TTC549 (cell line): Measurements from ENCODE around the gene PCSK5.

Experiments
- FAIRE-seq: peaks from 2 replicates; lab custom pipeline; 2012; peaks lifted over from hg19 to GRCh38; lab: Jason Lieb, UNC

Gene PCSK5

GRCh38 chr9:76150013-76150412 is 259.5 kb downstream of the PCSK5 start:
- no peak for FAIRE-seq

- no peak for FAIRE-seq
These were observed 260.8 kb downstream of the PCSK5 start for GRCh38 chr9:76151267-76151666.

- no peak for FAIRE-seq
These were observed 262.9 kb downstream of the PCSK5 start for GRCh38 chr9:76153339-76153738.

- FAIRE-seq, result no peak
These were observed 263.6 kb downstream of the PCSK5 start for GRCh38 chr9:76153902-76154629.

DNA sequence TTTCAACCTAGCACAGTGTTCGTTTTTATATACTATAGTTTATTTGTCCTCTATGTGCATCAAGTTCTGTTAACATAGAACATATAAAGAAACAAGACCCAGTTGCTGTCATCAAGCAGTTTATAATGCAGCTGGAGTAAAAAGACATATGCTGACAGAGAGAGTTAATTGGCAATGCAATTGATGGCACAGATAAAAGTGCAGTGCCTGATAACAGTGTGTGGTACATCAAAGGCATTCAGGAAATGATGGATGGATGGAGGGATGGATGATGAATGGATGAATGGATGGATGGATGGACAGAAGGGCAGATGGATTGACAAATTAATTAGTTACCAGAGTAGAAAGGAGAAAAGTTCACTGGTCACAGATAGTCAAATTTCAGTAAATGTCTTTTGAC is 264.9 kb downstream of the PCSK5 start:
- no peak for FAIRE-seq

- FAIRE-seq, result no peak
These were observed 268.2 kb downstream of the PCSK5 start for GRCh38 chr9:76158713-76159112.

GRCh38 chr9:76159293-76159926 is 268.9 kb downstream of the PCSK5 start:
- no peak for FAIRE-seq

DNA sequence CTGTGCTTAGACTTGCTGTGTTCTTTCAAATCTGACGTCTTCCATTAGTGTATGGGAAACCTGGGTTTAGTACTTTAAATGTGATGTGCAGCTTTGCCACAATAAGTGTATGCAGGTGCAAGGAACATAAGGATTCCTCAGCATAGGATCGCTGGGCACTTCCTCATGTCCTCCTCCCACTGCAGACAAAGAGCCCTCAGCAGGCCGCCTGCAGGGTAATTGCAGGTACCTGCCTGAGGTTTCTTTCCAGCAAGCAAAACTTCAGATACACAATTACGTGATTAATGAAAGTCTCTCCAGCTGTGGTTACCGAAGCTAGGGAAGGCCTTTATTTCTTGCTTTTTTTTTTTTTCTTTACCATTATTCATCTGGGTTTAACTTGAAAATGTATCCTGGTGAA is 270.6 kb downstream of the PCSK5 start:
- FAIRE-seq, result no peak

- no peak for FAIRE-seq
These were observed 271.1 kb downstream of the PCSK5 start for GRCh38 chr9:76161541-76161940.

GRCh38 chr9:76162086-76162730 is 271.7 kb downstream of the PCSK5 start:
- FAIRE-seq, result no peak

GRCh38 chr9:76162751-76163500 is 272.5 kb downstream of the PCSK5 start:
- no peak for FAIRE-seq

- FAIRE-seq, result no peak
These were observed 276.1 kb downstream of the PCSK5 start for GRCh38 chr9:76166526-76166925.

- no peak for FAIRE-seq
These were observed 285.7 kb downstream of the PCSK5 start for GRCh38 chr9:76176171-76176570.

- no peak for FAIRE-seq
These were observed 287.5 kb downstream of the PCSK5 start for GRCh38 chr9:76177931-76178330.

GRCh38 chr9:76180541-76180940 is 290.1 kb downstream of the PCSK5 start:
- FAIRE-seq, result no peak

- no peak for FAIRE-seq
These were observed 290.7 kb downstream of the PCSK5 start for GRCh38 chr9:76181020-76181641.

DNA sequence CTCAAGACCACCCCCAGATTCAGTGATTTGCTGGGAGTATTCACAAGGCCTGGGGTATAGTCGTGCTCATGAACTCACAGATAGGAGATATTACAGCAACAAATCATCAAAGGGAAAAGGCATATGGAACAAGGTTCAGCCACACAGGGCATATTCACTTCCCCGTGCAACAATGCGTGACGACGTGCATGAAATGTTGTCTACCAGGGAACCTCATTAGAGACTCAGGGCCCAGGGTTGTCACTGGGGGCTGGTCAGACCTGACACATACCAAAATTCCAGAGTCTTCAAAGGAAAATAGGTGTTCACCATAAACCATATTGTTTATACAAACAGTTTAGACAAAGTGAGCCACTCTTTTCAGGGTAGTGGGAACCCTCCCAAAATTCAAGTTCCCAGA is 291.3 kb downstream of the PCSK5 start:
- no peak for FAIRE-seq

- FAIRE-seq, result no peak
These were observed 295.0 kb downstream of the PCSK5 start for GRCh38 chr9:76185432-76185831.

DNA sequence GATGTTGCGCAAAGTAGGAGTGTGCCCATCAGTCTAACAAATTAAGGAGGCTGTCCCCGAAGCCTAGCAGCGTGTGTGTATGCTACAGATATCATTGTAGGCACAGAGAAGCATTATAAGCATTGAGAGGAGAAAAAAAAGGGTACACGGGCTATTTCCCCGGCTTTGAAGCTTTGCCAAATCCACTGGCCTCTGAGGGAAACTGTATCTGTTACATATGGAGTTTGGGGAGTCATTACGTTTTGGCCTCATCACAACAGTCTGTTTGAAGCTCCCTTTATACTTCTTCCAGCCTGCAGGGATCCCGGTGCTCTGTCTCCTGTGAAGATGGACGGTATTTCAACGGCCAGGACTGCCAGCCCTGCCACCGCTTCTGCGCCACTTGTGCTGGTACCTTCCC is 297.8 kb downstream of the PCSK5 start:
- no peak for FAIRE-seq

DNA sequence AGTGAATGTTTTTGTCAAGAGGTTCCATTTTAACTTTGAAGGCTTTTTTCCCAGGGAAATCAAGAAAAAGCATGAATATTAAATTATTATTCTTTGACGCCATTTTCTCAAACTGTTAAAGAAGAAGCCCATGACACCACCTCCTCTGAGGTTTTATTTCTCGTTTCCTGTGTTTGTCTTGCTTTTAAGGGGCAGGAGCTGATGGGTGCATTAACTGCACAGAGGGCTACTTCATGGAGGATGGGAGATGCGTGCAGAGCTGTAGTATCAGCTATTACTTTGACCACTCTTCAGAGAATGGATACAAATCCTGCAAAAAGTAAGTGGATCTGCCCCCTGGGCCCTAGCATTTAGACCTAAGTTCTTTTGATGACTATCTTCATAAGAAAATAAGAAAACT is 298.4 kb downstream of the PCSK5 start:
- no peak for FAIRE-seq

DNA sequence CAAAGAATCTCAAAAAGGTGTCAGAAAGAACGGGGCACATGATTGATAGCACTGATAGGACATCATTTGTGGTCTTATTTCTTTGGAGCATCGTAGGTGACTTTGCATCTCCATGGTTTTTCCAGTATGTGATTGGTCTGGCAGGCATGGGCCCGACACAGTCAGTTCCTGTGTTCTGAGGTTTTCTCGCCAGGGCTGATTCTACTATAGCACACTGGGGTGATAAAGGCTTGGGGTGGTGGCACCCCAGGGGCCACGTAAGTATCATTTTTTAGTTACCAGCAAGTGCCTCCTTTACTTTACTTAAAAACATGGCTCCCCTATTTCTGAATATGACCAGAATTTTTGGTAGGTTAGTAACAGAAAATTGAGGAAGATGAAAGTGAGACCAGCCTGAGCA is 301.0 kb downstream of the PCSK5 start:
- FAIRE-seq, result no peak

DNA sequence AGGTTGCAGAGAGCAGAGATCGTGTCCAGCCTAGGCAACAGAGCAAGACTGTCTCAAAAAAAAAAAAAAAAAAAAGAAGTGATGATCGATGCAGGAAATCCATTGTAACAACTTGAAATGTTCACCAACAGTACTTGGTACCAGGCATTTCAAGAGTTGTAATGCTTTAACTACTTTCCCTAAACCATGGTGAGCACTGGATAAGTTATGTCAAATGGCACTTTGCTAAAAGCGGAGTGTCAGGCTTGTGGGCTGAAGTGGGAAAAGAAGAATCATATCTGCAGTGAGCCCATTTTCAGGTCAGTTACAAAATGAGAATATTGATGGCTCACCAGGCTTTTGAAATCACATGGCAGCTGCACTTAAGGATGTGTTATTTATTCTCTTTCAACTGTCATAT is 301.5 kb downstream of the PCSK5 start:
- no peak for FAIRE-seq

- FAIRE-seq, result no peak
These were observed 304.4 kb downstream of the PCSK5 start for GRCh38 chr9:76194896-76195295.
